Effector CD8-positive, alpha-beta T cell (primary cell): ENCODE results near the gene YIF1A.

Source experiments
- DNase-seq: peaks from one replicate; lab custom pipeline; 2025; lab: John Stamatoyannopoulos, UW

The YIF1A gene

DNA sequence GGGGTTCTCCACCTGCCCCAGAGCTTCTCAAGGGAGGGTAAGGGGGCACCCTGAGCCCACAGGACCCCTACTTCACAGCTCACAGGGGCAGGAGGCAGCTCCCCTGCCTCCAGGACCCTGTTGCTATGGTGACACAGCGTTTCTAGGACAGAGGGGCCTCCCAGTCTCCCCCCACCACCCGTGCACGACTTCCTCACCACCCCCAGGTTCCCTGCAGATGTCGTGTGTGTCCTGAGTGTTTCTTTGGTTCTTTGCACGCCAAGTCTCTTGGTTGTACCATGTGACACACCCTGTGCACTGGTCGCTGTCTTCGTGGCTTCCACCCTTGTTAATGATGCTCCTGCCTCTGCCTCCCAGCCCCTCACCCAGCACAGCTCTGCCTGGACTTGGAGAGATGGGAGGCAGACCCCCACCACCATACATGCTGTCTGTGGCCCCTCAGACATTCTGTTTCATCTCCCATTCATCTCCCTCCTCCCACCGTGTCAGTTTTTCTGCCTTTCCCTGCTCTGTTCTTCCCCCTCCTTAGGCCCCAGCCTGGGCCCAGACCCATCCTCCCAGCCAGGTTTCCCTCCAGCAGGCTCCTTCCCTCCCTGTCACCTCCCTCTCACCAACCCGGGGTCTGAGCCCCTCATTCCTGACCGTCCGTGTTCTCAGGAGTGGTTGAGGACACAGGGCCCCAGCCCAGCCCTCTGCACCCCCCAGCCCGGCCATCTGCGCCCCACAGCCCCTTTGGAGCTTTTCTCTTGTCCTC, 45.0 kb downstream of the YIF1A start:
- DNase-seq, result no peak

DNA sequence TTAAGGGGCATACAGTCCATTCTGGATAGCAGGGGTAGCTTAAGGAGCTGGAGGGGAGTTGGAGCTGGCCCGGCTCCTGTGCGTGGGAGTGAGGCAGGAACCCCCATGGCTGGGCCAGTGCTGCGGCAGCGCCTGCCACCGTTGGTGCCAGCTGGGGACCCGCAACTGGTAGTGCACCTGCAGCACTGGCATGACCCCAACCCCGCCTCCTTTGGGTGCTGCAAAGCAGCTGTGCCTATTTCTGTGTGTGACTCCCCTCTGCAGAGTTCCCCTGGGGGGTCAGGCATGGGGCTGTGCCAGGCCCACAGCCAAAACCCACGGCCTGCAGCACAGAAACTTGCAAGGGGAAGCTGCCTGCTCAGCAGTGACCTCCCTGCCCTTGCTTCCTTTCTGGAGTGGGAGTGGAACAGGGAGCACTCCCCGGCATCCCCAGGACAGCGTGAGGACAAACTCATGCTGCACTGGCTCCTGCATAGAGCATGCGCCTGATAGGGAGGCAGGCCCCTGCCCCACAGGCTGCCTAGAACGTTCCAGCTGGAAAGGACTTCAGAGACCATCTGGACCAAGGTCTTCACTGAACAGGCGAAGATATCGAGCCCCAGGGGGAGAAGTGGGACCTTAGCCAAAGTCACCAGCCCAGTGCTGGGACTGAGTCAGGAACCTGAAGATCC, 46.7 kb downstream of the YIF1A start:
- DNase-seq, result no peak

DNA sequence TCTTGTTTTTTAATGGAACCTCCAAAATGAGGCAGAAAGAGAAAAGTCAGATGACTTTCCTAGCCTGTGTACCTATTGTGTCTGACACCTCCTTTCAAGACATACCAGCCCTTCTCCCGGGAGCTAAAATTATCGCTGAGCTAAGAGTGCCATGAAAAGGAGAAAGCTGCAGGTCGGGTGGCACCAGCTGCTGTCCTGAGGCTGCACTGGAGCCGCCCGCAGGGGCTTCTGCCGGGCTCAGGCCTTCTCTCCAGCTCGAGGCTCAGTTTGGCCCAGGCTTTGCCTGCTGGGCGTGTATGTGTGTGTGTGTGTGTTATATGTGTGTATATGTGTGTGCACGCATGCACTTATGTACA, 48.2 kb downstream of the YIF1A start:
- no peak for DNase-seq

DNA sequence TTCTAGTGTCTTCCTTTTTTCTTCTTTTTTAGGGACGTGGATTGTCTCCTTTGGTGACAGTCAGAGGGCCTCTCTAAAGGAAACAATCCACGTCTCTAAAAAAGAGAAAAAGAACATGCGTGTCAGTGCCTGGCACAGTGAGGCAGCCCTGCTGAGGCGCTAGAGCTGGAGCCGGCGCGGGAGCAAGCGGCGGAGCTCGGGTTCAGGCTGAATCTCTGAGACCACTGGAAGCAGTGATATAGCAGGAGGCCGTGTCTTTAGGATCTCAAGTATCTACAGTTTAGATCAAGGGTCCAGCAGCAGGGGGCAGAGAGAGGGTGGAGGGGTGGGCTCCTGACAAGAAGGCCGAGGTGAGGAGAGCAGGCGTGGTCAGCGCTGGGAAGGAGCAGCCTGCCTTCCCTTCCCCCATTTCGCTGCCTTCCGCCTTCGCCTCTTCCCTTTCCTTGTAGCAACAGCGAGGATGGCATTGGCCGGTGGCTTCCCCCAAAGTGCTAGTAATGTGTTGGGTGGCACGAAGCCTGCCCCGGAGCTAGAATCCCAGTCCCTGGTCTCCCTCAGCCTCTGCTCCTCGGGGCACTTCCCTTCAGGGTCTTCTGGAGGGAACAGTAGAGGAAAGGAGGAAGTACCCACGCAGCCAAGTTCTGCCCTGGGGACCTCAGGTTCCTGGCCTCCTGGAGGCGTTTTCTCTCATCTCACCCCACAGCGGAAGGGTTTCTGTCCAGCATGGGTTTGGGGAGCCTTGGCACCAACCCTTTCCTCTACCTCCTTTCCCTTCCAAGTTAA, 48.8 kb downstream of the YIF1A start:
- DNase-seq, result no peak

DNA sequence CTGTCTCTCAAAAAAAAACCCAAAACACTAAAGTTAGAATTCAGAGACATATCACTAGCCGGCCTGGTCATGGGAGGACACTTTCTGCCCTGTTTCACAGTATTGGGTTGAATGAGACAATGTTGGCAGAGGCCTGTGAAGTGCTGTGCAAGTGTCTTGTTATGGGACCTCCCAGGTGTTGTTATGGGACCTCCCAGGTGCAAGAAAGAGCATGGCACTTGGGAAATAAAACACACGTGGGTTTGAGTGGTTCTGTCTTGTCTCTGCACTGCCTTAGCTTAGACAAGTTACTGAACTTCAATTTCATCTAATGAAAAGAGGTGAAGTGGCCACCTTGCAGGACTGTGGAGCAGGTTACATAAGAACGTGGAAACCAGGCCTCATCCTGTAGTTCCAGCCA, 49.4 kb downstream of the YIF1A start:
- no peak for DNase-seq

DNA sequence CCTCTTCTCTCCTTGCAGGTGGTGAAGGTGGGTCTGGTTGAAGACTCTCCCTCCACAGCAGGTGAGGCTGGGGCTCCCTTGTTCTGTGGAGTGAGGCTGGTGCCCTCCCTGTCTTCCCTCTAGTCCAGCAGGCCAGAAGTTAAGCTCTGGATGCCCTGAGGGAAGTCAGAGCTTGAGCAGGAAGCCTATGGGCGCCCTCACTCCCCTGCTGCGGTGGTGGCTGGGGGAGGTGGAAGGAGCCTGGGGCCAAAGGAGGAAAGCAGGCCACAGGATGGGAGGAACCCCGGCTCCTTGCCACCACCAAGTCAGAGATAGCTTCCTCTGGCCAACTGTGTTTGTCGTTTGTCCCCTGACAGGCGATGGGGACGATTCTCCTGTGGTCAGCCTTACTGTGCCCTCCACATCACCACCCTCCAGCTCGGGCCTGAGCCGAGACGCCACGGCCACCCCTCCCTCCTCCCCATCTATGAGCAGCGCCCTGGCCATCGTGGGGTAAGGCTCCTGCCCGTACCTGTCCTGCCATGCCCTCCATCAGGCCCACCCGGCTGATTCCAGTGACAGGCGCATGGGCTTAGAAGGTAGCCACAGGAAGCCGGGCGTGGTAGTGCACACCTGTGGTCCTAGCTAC, 50.0 kb downstream of the YIF1A start:
- DNase-seq, result no peak

DNA sequence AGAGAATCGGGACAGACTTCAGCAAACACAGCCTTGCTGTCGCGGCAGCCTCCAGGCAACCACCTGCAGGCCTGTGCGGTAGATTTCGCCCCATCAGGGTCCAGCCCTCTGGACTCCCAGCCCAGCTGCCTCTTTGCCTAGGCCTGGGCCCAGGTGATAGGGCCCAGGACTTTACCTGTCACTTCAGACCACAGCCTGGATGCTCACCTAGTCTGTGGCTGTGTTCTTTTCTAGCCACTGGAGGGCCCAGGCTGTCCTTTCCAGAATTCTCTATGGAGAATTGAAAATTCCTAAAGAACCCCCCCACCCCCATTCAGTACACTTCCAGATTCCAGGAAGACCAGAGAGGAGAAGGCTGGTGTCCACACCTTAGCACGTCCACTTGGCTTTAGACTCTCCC, 51.1 kb downstream of the YIF1A start:
- DNase-seq, result no peak

DNA sequence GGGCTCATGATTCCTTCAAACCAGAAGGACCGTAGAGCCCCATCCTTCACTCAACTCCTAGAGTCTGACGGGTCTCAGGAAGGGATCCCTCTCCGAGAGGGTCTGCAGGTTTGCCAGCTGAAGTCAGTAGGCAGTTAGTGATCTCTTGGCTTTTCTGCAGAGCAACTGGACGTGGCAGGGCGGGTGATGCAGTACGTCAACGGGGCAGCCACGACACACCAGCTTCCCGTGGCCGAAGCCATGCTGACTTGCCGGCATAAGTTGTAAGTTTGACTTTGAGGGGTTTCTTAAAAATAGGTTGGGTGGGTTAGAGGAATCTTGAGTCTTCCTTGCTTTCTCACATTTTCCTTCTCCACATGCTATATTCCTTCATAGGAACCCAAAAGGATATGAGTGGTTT, 53.8 kb downstream of the YIF1A start:
- no peak for DNase-seq
